Measurements from ENCODE around the gene NADK2. TPM values are rescaled to one million over a fixed set of nuclear protein-coding genes. Genes with fewer than 3 reads are reported as not detected.

Gene NADK2
- total and polyA plus RNA-seq, 10 of the 15 experiments (the other 5 are each of a cell fraction or from before 2014, with no cell fraction given), result 2.4 to 9.0 (median 6.3) TPM

DNA sequence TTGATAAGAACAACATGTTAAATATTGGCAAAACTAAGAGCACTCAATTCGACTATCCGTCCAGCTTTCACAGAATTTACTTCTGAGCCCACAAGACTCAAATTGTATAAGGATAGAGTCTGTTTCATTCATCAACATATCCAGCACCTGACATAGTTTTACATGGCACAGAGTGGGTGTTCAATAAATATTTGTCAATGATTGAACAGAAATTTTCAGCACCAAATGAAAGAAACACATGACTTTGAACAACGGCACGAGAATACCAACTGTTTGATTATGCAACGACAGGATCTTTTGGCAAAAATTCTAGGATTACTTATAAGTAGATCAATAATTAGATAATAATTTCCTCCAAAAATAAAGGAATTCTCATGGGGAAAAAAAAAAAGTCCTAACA lies 48.0 kb downstream of the NADK2 start:
- RAD21 ChIA-PET (ENCODE audit: unreplicated experiment), result no interaction called here
- Histone ChIP-seq H3K9ac (ENCODE audit: control insufficient read depth, insufficient read depth, low read length) (no peak overlapping the region), H3K4me3 (no peak overlapping the region), H3K79me2 (ENCODE audit: control insufficient read depth, insufficient read depth, low read length) (no peaks in the 10 kb centered on the region), H4K20me1 (ENCODE audit: control insufficient read depth, insufficient read depth) (no peaks in the 10 kb centered on the region), H3K4me1 (ENCODE audit: control insufficient read depth, insufficient read depth, low read length) (no peaks in the 10 kb centered on the region), H2AFZ (ENCODE audit: control insufficient read depth, low read depth, low read length) (no peak overlapping the region), H3K9me3 (replicated peaks; ENCODE audit: control insufficient read depth, insufficient read depth, low read length) (no peaks in the 10 kb centered on the region), H3K27me3 (replicated peaks in 1 of 2; ENCODE audit: control insufficient read depth in 2 of 2, insufficient read depth in 2 of 2, low read length in 1 of 2) (no peaks in the 10 kb centered on the region), H3K4me2 (ENCODE audit: control insufficient read depth, insufficient read depth) (no peak overlapping the region), H3K27ac (ENCODE audit: control insufficient read depth, insufficient read depth) (no peak overlapping the region), H3K36me3 (ENCODE audit: control insufficient read depth in 2 of 2, insufficient read depth in 2 of 2, low read length in 1 of 2) (peaks cover 0 to 3% of the 10 kb centered on the region in 2 experiments; a peak in 2 of 4 replicates)
- intact Hi-C loops (cut with micrococcal nuclease; ENCODE audit: unreplicated experiment), result no loop called here
- FAIRE-seq (no peak), ATAC-seq (no peak), DNase-seq (ENCODE audit: low read depth, low spot score) (no peak)
- BruUV-seq (replicated peaks), result TSS peak; percentile 50
- 98% methylated on average over 5 of the region's 5 CpGs for WGBS (ENCODE audit: insufficient coverage, insufficient replicate concordance, low lambda C conversion rate, missing lambda C conversion rate)
- CTCF ChIA-PET, result interaction anchor here (1.5 kb wide), 1 partner anchor 16 kb away, joined by 3 read pairs; no protein-coding TSS in a partner anchor
- POLR2A ChIA-PET, result no interaction called here
- in situ Hi-C loops (cut with MboI), result no loop called here
- TF ChIP-seq BRCA1 (IDR thresholded peaks at IDR 0.05; ENCODE audit: low read depth, low read length) (no peak), CREM (IDR thresholded peaks at IDR 0.05; ENCODE audit: low read depth) (no peak), BHLHE40 (IDR thresholded peaks at IDR 0.05; ENCODE audit: borderline replicate concordance in 1 of 2, low read depth in 2 of 2, low read length in 1 of 2) (no peak), NRF1 (conservative IDR thresholded peaks at IDR 0.05; ENCODE audit: low read depth, low read length) (no peak), SPI1 (IDR thresholded peaks at IDR 0.05; ENCODE audit: borderline replicate concordance, insufficient read depth, low read depth, low read length) (no peak), CHD1 (IDR thresholded peaks at IDR 0.05; ENCODE audit: low read depth, low read length) (no peak), FOXM1 (IDR thresholded peaks at IDR 0.05; ENCODE audit: low read depth, low read length) (no peak), SMC3 (IDR thresholded peaks at IDR 0.05; ENCODE audit: borderline replicate concordance, low read length) (no peak), HDAC2 (IDR thresholded peaks at IDR 0.05) (no peak), FOS (IDR thresholded peaks at IDR 0.05; ENCODE audit: borderline replicate concordance, extremely low read depth, insufficient read length) (no peak), HDAC6 (IDR thresholded peaks at IDR 0.05; ENCODE audit: unreplicated experiment) (no peak)
- TF ChIP-seq, protein P1, sequence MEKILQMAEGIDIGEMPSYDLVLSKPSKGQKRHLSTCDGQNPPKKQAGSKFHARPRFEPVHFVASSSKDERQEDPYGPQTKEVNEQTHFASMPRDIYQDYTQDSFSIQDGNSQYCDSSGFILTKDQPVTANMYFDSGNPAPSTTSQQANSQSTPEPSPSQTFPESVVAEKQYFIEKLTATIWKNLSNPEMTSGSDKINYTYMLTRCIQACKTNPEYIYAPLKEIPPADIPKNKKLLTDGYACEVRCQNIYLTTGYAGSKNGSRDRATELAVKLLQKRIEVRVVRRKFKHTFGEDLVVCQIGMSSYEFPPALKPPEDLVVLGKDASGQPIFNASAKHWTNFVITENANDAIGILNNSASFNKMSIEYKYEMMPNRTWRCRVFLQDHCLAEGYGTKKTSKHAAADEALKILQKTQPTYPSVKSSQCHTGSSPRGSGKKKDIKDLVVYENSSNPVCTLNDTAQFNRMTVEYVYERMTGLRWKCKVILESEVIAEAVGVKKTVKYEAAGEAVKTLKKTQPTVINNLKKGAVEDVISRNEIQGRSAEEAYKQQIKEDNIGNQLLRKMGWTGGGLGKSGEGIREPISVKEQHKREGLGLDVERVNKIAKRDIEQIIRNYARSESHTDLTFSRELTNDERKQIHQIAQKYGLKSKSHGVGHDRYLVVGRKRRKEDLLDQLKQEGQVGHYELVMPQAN (conservative IDR thresholded peaks at IDR 0.05), result no peak
- TF ChIP-seq, protein P2, sequence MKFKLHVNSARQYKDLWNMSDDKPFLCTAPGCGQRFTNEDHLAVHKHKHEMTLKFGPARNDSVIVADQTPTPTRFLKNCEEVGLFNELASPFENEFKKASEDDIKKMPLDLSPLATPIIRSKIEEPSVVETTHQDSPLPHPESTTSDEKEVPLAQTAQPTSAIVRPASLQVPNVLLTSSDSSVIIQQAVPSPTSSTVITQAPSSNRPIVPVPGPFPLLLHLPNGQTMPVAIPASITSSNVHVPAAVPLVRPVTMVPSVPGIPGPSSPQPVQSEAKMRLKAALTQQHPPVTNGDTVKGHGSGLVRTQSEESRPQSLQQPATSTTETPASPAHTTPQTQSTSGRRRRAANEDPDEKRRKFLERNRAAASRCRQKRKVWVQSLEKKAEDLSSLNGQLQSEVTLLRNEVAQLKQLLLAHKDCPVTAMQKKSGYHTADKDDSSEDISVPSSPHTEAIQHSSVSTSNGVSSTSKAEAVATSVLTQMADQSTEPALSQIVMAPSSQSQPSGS (IDR thresholded peaks at IDR 0.05; ENCODE audit: low read length), result no peak
- TF ChIP-seq, protein P3, sequence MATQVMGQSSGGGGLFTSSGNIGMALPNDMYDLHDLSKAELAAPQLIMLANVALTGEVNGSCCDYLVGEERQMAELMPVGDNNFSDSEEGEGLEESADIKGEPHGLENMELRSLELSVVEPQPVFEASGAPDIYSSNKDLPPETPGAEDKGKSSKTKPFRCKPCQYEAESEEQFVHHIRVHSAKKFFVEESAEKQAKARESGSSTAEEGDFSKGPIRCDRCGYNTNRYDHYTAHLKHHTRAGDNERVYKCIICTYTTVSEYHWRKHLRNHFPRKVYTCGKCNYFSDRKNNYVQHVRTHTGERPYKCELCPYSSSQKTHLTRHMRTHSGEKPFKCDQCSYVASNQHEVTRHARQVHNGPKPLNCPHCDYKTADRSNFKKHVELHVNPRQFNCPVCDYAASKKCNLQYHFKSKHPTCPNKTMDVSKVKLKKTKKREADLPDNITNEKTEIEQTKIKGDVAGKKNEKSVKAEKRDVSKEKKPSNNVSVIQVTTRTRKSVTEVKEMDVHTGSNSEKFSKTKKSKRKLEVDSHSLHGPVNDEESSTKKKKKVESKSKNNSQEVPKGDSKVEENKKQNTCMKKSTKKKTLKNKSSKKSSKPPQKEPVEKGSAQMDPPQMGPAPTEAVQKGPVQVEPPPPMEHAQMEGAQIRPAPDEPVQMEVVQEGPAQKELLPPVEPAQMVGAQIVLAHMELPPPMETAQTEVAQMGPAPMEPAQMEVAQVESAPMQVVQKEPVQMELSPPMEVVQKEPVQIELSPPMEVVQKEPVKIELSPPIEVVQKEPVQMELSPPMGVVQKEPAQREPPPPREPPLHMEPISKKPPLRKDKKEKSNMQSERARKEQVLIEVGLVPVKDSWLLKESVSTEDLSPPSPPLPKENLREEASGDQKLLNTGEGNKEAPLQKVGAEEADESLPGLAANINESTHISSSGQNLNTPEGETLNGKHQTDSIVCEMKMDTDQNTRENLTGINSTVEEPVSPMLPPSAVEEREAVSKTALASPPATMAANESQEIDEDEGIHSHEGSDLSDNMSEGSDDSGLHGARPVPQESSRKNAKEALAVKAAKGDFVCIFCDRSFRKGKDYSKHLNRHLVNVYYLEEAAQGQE (IDR thresholded peaks at IDR 0.05; ENCODE audit: low read depth, low read length), result no peak
- SMC1A ChIA-PET (ENCODE audit: uncharacterized antibody, unreplicated experiment), result interaction anchor here (0.6 kb wide), 1 partner anchor 108 kb away, joined by 3 read pairs; the partner anchor contains the start of gene RANBP3L
